Endothelial cell of umbilical vein (primary cell): ENCODE measurements around the gene RBPJ. TPM values are rescaled to one million over a fixed set of nuclear protein-coding genes. Genes with fewer than 3 reads are reported as not detected.

Source experiments
- BruUV-seq: library from RNA; stranded (reverse); fragments of 400-500 nt; replicated peaks from 2 replicates; lab custom pipeline; 2021; lab: Mats Ljungman, UMichigan
- CTCF ChIA-PET: fragments of 300-600, 350-600 bp; sonication (Branson Sonifier 250); formaldehyde crosslinking; loops from one replicate; lab custom pipeline; 2021; ENCODE audit warnings: antibody characterized with exemption, inconsistent platforms; lab: Charles Lee
- POLR2A ChIA-PET: fragments of 300-600, 350-600 bp; sonication (Branson Sonifier 250); formaldehyde crosslinking; loops from one replicate; lab custom pipeline; 2021; ENCODE audit warnings: antibody characterized with exemption, inconsistent platforms; lab: Charles Lee
- DNase-seq: peaks from one replicate; pipeline ENCODE4 v3.0.0-alpha.2; 2011; ENCODE audit warnings: low read depth, low spot score
- FAIRE-seq: peaks from 2 replicates; lab custom pipeline; 2011; peaks lifted over from hg19 to GRCh38; lab: Jason Lieb, UNC
- H2AFZ ChIP-seq: 2 replicates; pipeline ENCODE4 v1.6.0; 2012; ENCODE audit warnings: low read depth, low read length, control low read depth, inconsistent platforms
- H3K27ac ChIP-seq: 2 replicates; pipeline ENCODE4 v1.5.1; 2011; ENCODE audit warnings: low read depth, mild to moderate bottlenecking, control low read depth, low read length, moderate library complexity; ENCODE audit not compliant: insufficient read depth
- H3K27me3 ChIP-seq, 2 experiments: 2 replicates each; pipeline versions ENCODE4 v1.6.0 to v1.6.1; 2011; ENCODE audit warnings: low read length in 2 of 2, mixed read lengths in 1 of 2; ENCODE audit not compliant: control insufficient read depth in 2 of 2, insufficient read depth in 2 of 2
- H3K36me3 ChIP-seq, 2 experiments: 2 replicates in 1 of 2; 3 replicates in 1 of 2; pipeline ENCODE4 v1.5.1; 2011; ENCODE audit warnings: low read length in 2 of 2, mild to moderate bottlenecking in 1 of 2, moderate library complexity in 1 of 2; ENCODE audit not compliant: control insufficient read depth in 2 of 2, insufficient read depth in 2 of 2; ENCODE audit errors: extremely low read depth in 1 of 2
- H3K4me1 ChIP-seq: 3 replicates; pipeline ENCODE4 v1.5.1; 2011; ENCODE audit warnings: mild to moderate bottlenecking, low read length; ENCODE audit not compliant: control insufficient read depth, insufficient read depth; ENCODE audit errors: extremely low read depth
- H3K4me2 ChIP-seq: 2 replicates; pipeline ENCODE4 v1.6.1; 2011; ENCODE audit warnings: low read length, control low read depth, mixed read lengths; ENCODE audit not compliant: insufficient read depth
- H3K4me3 ChIP-seq, 3 experiments: fragments of 200-600 bp in 1 of 3; sonication (generic), shearing (Covaris generic) in 1 of 3; replicated peaks in 1 of 3; 2 replicates each; pipeline ENCODE4 v1.5.1; 2011 to 2016; ENCODE audit warnings: control low read depth in 3 of 3, low read length in 3 of 3, mild to moderate bottlenecking in 2 of 3, inconsistent platforms in 1 of 3, low read depth in 1 of 3, moderate library complexity in 1 of 3; ENCODE audit not compliant: insufficient read depth in 1 of 3
- H3K79me2 ChIP-seq: 2 replicates; pipeline ENCODE4 v1.6.0; 2012; ENCODE audit warnings: low read length, inconsistent platforms; ENCODE audit not compliant: control insufficient read depth, insufficient read depth
- H3K9ac ChIP-seq: replicated peaks from 2 replicates; pipeline ENCODE3; 2011; ENCODE audit warnings: low read length, control low read depth; ENCODE audit not compliant: insufficient read depth; ENCODE audit errors: extremely low read depth
- H3K9me1 ChIP-seq: replicated peaks from 3 replicates; pipeline ENCODE4 v1.6.0; 2011; ENCODE audit warnings: mild to moderate bottlenecking, low read length; ENCODE audit not compliant: control insufficient read depth, insufficient read depth; ENCODE audit errors: extremely low read depth
- H3K9me3 ChIP-seq: replicated peaks from 2 replicates; pipeline ENCODE4 v1.5.1; 2012; ENCODE audit warnings: low read length, inconsistent platforms; ENCODE audit not compliant: control insufficient read depth, insufficient read depth
- H4K20me1 ChIP-seq: replicated peaks from 2 replicates; pipeline ENCODE3; 2011; ENCODE audit warnings: mild to moderate bottlenecking, low read length; ENCODE audit not compliant: control insufficient read depth, insufficient read depth; ENCODE audit errors: extremely low read depth
- EZH2 ChIP-seq: IDR thresholded peaks from 2 replicates; pipeline ENCODE4 v1.6.1; 2012; ENCODE audit warnings: borderline replicate concordance, low read depth, mild to moderate bottlenecking, moderate library complexity, low read length, inconsistent platforms; ENCODE audit not compliant: severe bottlenecking
- FOS ChIP-seq: IDR thresholded peaks from 2 replicates; pipeline ENCODE4 v1.6.1; 2011; ENCODE audit warnings: mild to moderate bottlenecking, low read length, moderate library complexity, borderline replicate concordance; ENCODE audit not compliant: insufficient read depth
- GATA2 ChIP-seq: IDR thresholded peaks from 2 replicates; pipeline ENCODE4 v1.7.0; 2011; ENCODE audit warnings: low read depth, mild to moderate bottlenecking, moderate library complexity, mixed read lengths, low read length; ENCODE audit not compliant: insufficient read length, insufficient read depth
- JUN ChIP-seq: IDR thresholded peaks from 2 replicates; pipeline ENCODE4 v1.6.1; 2011; ENCODE audit warnings: borderline replicate concordance, low read depth; ENCODE audit not compliant: insufficient read length, insufficient read depth
- MYC ChIP-seq: IDR thresholded peaks from one replicate; pipeline ENCODE4 v1.6.1; 2011; ENCODE audit warnings: mild to moderate bottlenecking, low read depth, low read length
- POLR2A ChIP-seq: IDR thresholded peaks from 2 replicates; pipeline ENCODE4 v1.6.1; 2012; ENCODE audit warnings: low read depth, mild to moderate bottlenecking, control low read depth, low read length
- POLR2AphosphoS5 ChIP-seq: IDR thresholded peaks from 2 replicates; pipeline ENCODE4 v1.6.1; 2012; ENCODE audit warnings: low read depth, mild to moderate bottlenecking, control low read depth, low read length, moderate library complexity; ENCODE audit not compliant: insufficient read depth
- dilution Hi-C: fragments of 300-500 bp; cut with MboI; formaldehyde crosslinking; loops from one replicate; pipeline ENCODE4 v1.15.0; 2019; ENCODE audit warnings: low sequenced_read_pairs; ENCODE audit not compliant: extremely low pct_ligation_motif_present
- intact Hi-C: fragments of 100-400 bp; cut with micrococcal nuclease; formaldehyde crosslinking; loops from one replicate; pipeline ENCODE4 v1.10.0; 2022
- polyA plus RNA-seq, 4 experiments: library from polyadenylated mRNA; depleted of rRNA in 3 of 4; stranded (reverse) in 3 of 4; unstranded in 1 of 4; fragments of >200 nt; gene quantifications; 2 replicates each; pipeline versions ENCODE4 v1.2.1 to v1.2.3, GENCODE V29; 2011 to 2012; ENCODE audit warnings: missing spikeins in 1 of 4
- total RNA-seq: library from RNA; stranded (reverse); gene quantifications from 2 replicates; pipeline ENCODE4 v1.2.3, GENCODE V29; 2021
- TF ChIP-seq, protein P1 (sequence below), 2 donors: IDR thresholded peaks; 1 replicate in 1 of 2; 2 replicates in 1 of 2; pipeline ENCODE4 v1.5.1; 2011; ENCODE audit warnings: low read length in 2 of 2, mild to moderate bottlenecking in 2 of 2, moderate library complexity in 2 of 2, control low read depth in 1 of 2, inconsistent platforms in 1 of 2, low read depth in 1 of 2; ENCODE audit not compliant: insufficient read depth in 1 of 2; ENCODE audit errors: extremely low read depth in 1 of 2
- TF ChIP-seq, protein P2 (sequence below): IDR thresholded peaks from 2 replicates; pipeline ENCODE4 v1.6.1; 2011; ENCODE audit not compliant: insufficient read depth, insufficient read length

RBPJ gene
- total and polyA plus RNA-seq, 2 donors (not counting 3 experiments of a cell fraction or from before 2014, with no cell fraction given) = 17.0 to 42.9 TPM

DNA sequence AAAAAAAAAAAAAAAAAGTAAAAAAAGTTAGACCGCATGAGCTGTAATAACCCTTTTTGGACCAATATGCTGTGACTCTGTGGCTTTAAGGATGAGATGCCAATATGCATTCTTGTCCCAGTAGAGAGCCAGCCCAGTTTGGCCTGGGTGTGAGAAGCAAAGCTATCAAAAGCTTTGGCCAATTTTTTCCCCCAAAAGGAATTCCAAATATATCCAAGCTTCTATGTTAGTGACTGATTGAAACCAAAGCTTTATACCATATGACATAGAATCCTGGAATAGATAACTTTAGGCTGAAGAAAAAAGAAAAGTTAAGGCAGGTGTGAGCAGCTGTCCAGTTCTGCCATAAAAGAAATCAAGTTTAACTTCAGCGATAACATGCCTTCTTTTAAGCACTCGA is 30.5 kb upstream of the RBPJ start:
- Histone ChIP-seq H3K4me1 (no peaks in the 10 kb centered on the region), H3K79me2 (no peaks in the 10 kb centered on the region), H3K4me2 (no peak overlapping the region), H3K9me1 (no peaks in the 10 kb centered on the region), H4K20me1 (no peaks in the 10 kb centered on the region), H3K36me3 (no peaks in the 10 kb centered on the region), H2AFZ (no peak overlapping the region), H3K9ac (no peak overlapping the region), H3K27ac (no peak overlapping the region), H3K4me3 (no peak overlapping the region), H3K9me3 (no peaks in the 10 kb centered on the region), H3K27me3 (no peaks in the 10 kb centered on the region)
- POLR2A ChIA-PET = interaction anchor here (0.6 kb wide), 1 partner anchor 29 kb away, joined by 5 read pairs; no protein-coding TSS in a partner anchor
- BruUV-seq = no TSS peak
- intact Hi-C loops = no loop called here
- FAIRE-seq (no peak), DNase-seq (no peak)
- TF ChIP-seq JUN (no peak), GATA2 (no peak), POLR2A (no peak), EZH2 (no peak), MYC (no peak), FOS (no peak), POLR2AphosphoS5 (no peak)
- TF ChIP-seq, protein P1, sequence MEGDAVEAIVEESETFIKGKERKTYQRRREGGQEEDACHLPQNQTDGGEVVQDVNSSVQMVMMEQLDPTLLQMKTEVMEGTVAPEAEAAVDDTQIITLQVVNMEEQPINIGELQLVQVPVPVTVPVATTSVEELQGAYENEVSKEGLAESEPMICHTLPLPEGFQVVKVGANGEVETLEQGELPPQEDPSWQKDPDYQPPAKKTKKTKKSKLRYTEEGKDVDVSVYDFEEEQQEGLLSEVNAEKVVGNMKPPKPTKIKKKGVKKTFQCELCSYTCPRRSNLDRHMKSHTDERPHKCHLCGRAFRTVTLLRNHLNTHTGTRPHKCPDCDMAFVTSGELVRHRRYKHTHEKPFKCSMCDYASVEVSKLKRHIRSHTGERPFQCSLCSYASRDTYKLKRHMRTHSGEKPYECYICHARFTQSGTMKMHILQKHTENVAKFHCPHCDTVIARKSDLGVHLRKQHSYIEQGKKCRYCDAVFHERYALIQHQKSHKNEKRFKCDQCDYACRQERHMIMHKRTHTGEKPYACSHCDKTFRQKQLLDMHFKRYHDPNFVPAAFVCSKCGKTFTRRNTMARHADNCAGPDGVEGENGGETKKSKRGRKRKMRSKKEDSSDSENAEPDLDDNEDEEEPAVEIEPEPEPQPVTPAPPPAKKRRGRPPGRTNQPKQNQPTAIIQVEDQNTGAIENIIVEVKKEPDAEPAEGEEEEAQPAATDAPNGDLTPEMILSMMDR (IDR thresholded peaks at IDR 0.05; ENCODE audit: extremely low read depth in 1 of 2, insufficient read depth in 1 of 2, low read depth in 1 of 2, low read length in 2 of 2) = no peak
- TF ChIP-seq, protein P2, sequence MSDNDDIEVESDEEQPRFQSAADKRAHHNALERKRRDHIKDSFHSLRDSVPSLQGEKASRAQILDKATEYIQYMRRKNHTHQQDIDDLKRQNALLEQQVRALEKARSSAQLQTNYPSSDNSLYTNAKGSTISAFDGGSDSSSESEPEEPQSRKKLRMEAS = no peak
- dilution Hi-C loops = no loop called here
- CTCF ChIA-PET = no interaction called here
